DMS153 (cell line): ENCODE measurements around the gene PROM1.

Experiments
- DNase-seq: peaks from one replicate; lab custom pipeline; 2025; lab: John Stamatoyannopoulos, UW

The PROM1 gene

GRCh38 chr4:15944895-15945294, 138.9 kb downstream of the PROM1 start:
- no peak for DNase-seq

GRCh38 chr4:15942283-15942682, 141.5 kb downstream of the PROM1 start:
- no peak for DNase-seq

- DNase-seq: no peak
Measured at GRCh38 chr4:15938640-15939039, 145.2 kb downstream of the PROM1 start, which contains the start of gene FGFBP1. Gene FGFBP1, minus strand, starts transcription at chr4:15938740. Its CDS starts 2,108 bp downstream, at chr4:15936632.

- no peak for DNase-seq
Measured at GRCh38 chr4:15938182-15938581, 145.6 kb downstream of the PROM1 start.

GRCh38 chr4:15936495-15936894, 147.3 kb downstream of the PROM1 start:
- no peak for DNase-seq

- DNase-seq: no peak
Measured at GRCh38 chr4:15935504-15936402, 148.1 kb downstream of the PROM1 start.

GRCh38 chr4:15934259-15934658, 149.6 kb downstream of the PROM1 start:
- DNase-seq: no peak

- no peak for DNase-seq
Measured at GRCh38 chr4:15931451-15932210, 152.2 kb downstream of the PROM1 start.

GRCh38 chr4:15930314-15930713, 153.5 kb downstream of the PROM1 start:
- no peak for DNase-seq

- no peak for DNase-seq
Measured at GRCh38 chr4:15929540-15929939, 154.3 kb downstream of the PROM1 start.

GRCh38 chr4:15928883-15929282, 154.9 kb downstream of the PROM1 start:
- DNase-seq: no peak

GRCh38 chr4:15926486-15926885, 157.3 kb downstream of the PROM1 start:
- DNase-seq: no peak

GRCh38 chr4:15925830-15926229, 158.0 kb downstream of the PROM1 start:
- no peak for DNase-seq

GRCh38 chr4:15921592-15921932, 162.3 kb downstream of the PROM1 start:
- DNase-seq: no peak

- DNase-seq: no peak
Measured at GRCh38 chr4:15920723-15921591, 162.9 kb downstream of the PROM1 start.

- DNase-seq: no peak
Measured at GRCh38 chr4:15918484-15919129, 165.2 kb downstream of the PROM1 start.
